Gastroesophageal sphincter (tissue), 4 donors: Measurements from ENCODE around the gene DLGAP4. TPM values are rescaled to one million over a fixed set of nuclear protein-coding genes. Genes with fewer than 3 reads are reported as not detected.
A peak's percentile ranks its signal among the peaks of the same experiment; 100 is the strongest.

Experiments used
- ATAC-seq: fragments of 150-250 bp; one replicate; pipeline ENCODE4 v1.9.1; 2016; ENCODE audit warnings: mild to moderate bottlenecking, moderate library complexity
- H3K27ac ChIP-seq, 4 donors: fragments of 200-600 bp; sonication (generic) in 3 of 4; 1 replicate in 3 of 4; 2 replicates in 1 of 4; pipeline ENCODE4 v1.5.1; 2016 to 2019
- H3K27me3 ChIP-seq: fragments of 200-600 bp; sonication (generic); one replicate; pipeline ENCODE4 v1.5.1; 2019
- H3K36me3 ChIP-seq, 2 donors: fragments of 200-600 bp; sonication (generic); one replicate each; pipeline ENCODE4 v1.5.1; 2019; ENCODE audit warnings: control low read depth in 1 of 2
- H3K4me1 ChIP-seq, 3 donors: fragments of 200-600 bp; sonication (generic); 1 replicate in 2 of 3; 2 replicates in 1 of 3; pipeline ENCODE4 v1.5.1; 2016 to 2019; ENCODE audit warnings: control low read depth in 2 of 3
- H3K4me3 ChIP-seq, 2 donors: fragments of 200-600 bp; sonication (generic); one replicate each; pipeline ENCODE4 v1.5.1; 2019; ENCODE audit warnings: mild to moderate bottlenecking in 1 of 2, moderate library complexity in 1 of 2
- H3K9me3 ChIP-seq, 3 donors: fragments of 200-600 bp; sonication (generic); one replicate each; pipeline ENCODE4 v1.5.1; 2017 to 2019; ENCODE audit warnings: control low read depth in 2 of 3
- CTCF ChIP-seq, 4 experiments: fragments of 200-600 bp in 2 of 4; fragments of 450-650 bp in 2 of 4; sonication (generic) in 1 of 4; IDR thresholded peaks; one replicate each; pipeline ENCODE4 v1.5.1; 2017 to 2019; ENCODE audit warnings: antibody characterized with exemption in 4 of 4, mild to moderate bottlenecking in 2 of 4, moderate library complexity in 2 of 4
- EP300 ChIP-seq: sonication (generic); formaldehyde crosslinking; IDR thresholded peaks from one replicate; pipeline ENCODE4 v1.6.1; 2017; ENCODE audit warnings: antibody characterized with exemption, mild to moderate bottlenecking
- POLR2A ChIP-seq, 2 donors: fragments of 450-650 bp; IDR thresholded peaks; one replicate each; pipeline ENCODE4 v1.6.1; 2017; ENCODE audit warnings: antibody characterized with exemption in 2 of 2, mild to moderate bottlenecking in 2 of 2, moderate library complexity in 1 of 2
- POLR2AphosphoS5 ChIP-seq: sonication (generic); formaldehyde crosslinking; IDR thresholded peaks from one replicate; pipeline ENCODE4 v1.6.1; 2017; ENCODE audit warnings: antibody characterized with exemption
- WGBS, 2 donors: methylation state at CpG; one replicate each; pipeline ENCODE4 v1.1.5; 2018; ENCODE audit warnings: low coverage in 1 of 2; 5-methylcytosine and 5-hydroxymethylcytosine counted together
- total RNA-seq, 4 donors: library from RNA; depleted of rRNA; stranded (reverse); fragments of >200 nt; gene quantifications; one replicate each; pipeline ENCODE4 v1.1.0, GENCODE V29; 2016

Gene DLGAP4
- total RNA-seq, 4 donors from 2014 or later: 35.5 to 76.1 (median 42.2) TPM

- Histone ChIP-seq H3K36me3 (no peaks in the 10 kb centered on the region), H3K27ac (peak overlapping the region in 3 of 4 donors; percentile 87 to 96 (median 94)), H3K9me3 (no peaks in the 10 kb centered on the region), H3K4me3 (no peak overlapping the region), H3K4me1 (peaks cover 0 to 47% (median 15%) of the 10 kb centered on the region in 3 donors), H3K27me3 (no peaks in the 10 kb centered on the region)
- no peak for TF ChIP-seq CTCF (IDR thresholded peaks at IDR 0.05)
- TF ChIP-seq EP300: no peak
- TF ChIP-seq POLR2AphosphoS5: no peak
- TF ChIP-seq POLR2A (IDR thresholded peaks at IDR 0.05): no peak
- WGBS, 2 donors: 56 to 69% methylated on average over 6 to 12 of the region's 17 CpGs
- ATAC-seq: no peak
These were observed 265.7 kb downstream of the DLGAP4 start for GRCh38 chr20:36571564-36572504.

GRCh38 chr20:36572701-36573102, 266.6 kb downstream of the DLGAP4 start:
- peak overlapping the region; percentile 60 to 96 (median 90) for H3K27ac ChIP-seq
- no peak for ATAC-seq
- 25% methylated on average over 14 of the region's 20 CpGs; no CpG with 5 or more reads in 1 of the 2 donors for WGBS, 2 donors
- H3K27me3 ChIP-seq: no peaks in the 10 kb centered on the region
- no peaks in the 10 kb centered on the region for H3K36me3 ChIP-seq
- peaks cover 0 to 47% (median 15%) of the 10 kb centered on the region in 3 donors for H3K4me1 ChIP-seq
- no peak for TF ChIP-seq CTCF (IDR thresholded peaks at IDR 0.05)
- no peak for TF ChIP-seq EP300
- no peak for TF ChIP-seq POLR2AphosphoS5
- no peak for TF ChIP-seq POLR2A (IDR thresholded peaks at IDR 0.05)
- peak overlapping the region; percentile 69 to 93 for H3K4me3 ChIP-seq
- H3K9me3 ChIP-seq: no peaks in the 10 kb centered on the region

GRCh38 chr20:36573103-36573797, 267.1 kb downstream of the DLGAP4 start, which contains the start of gene TGIF2:
Gene TGIF2, plus strand, starts transcription at chr20:36573597. Its CDS starts 5,178 bp downstream, at chr20:36578775.
- TF ChIP-seq POLR2A (IDR thresholded peaks at IDR 0.05) (peak in 1 of 2 donors; percentile 34), POLR2AphosphoS5 (peak; percentile 47), CTCF (IDR thresholded peaks at IDR 0.05) (no peak), EP300 (no peak)
- Histone ChIP-seq H3K27ac (peak within 1 kb of the TSS; percentile 60 to 96 (median 90)), H3K27me3 (no peaks in the 10 kb centered on the region), H3K4me3 (peak within 1 kb of the TSS; percentile 69 to 93), H3K9me3 (no peaks in the 10 kb centered on the region), H3K4me1 (peaks cover 0 to 47% (median 15%) of the 10 kb centered on the region in 3 donors), H3K36me3 (no peaks in the 10 kb centered on the region)
- peak; percentile 89 for ATAC-seq
- WGBS, 2 donors: no CpG with 5 or more reads among the region's 80 CpGs

GRCh38 chr20:36573798-36574365, 267.7 kb downstream of the DLGAP4 start:
- Histone ChIP-seq H3K9me3 (no peaks in the 10 kb centered on the region), H3K4me1 (peaks cover 0 to 47% (median 15%) of the 10 kb centered on the region in 3 donors), H3K36me3 (peaks cover 0 to 5% of the 10 kb centered on the region in 2 donors), H3K27ac (peak overlapping the region; percentile 60 to 96 (median 90)), H3K4me3 (peak overlapping the region; percentile 69 to 93), H3K27me3 (no peaks in the 10 kb centered on the region)
- 0% methylated on average over 4 of the region's 53 CpGs; no CpG with 5 or more reads in 1 of the 2 donors for WGBS, 2 donors
- ATAC-seq: peak; percentile 0
- no peak for TF ChIP-seq CTCF (IDR thresholded peaks at IDR 0.05)
- TF ChIP-seq POLR2AphosphoS5: no peak
